ENCODE data around the gene NPLOC4.

NPLOC4 gene

GRCh38 chr17:81581758-81582157 is 55.2 kb downstream of the NPLOC4 start:
- DNase-seq (ENCODE audit: low read depth in 2 of 2) = no peak
- H3K4me3 ChIP-seq (replicated peaks in 1 of 2; ENCODE audit: low read depth in 2 of 2, low read length in 2 of 2) = no peak overlapping the region
- no peak for TF ChIP-seq CTCF (IDR thresholded peaks at IDR 0.05; ENCODE audit: low read depth, low read length)

- no peak overlapping the region for H3K4me3 ChIP-seq (replicated peaks in 1 of 2; ENCODE audit: low read depth in 2 of 2, low read length in 2 of 2)
- TF ChIP-seq CTCF (IDR thresholded peaks at IDR 0.05; ENCODE audit: low read depth, low read length) = no peak
- no peak for DNase-seq (ENCODE audit: low read depth in 2 of 2)
These were observed 56.4 kb downstream of the NPLOC4 start for GRCh38 chr17:81580481-81580880.

- DNase-seq (ENCODE audit: low read depth in 2 of 2) = peak; percentile 72 to 77
- no peak for TF ChIP-seq CTCF (IDR thresholded peaks at IDR 0.05; ENCODE audit: low read depth, low read length)
- no peak overlapping the region for H3K4me3 ChIP-seq (replicated peaks in 1 of 2; ENCODE audit: low read depth in 2 of 2, low read length in 2 of 2)
These were observed 57.0 kb downstream of the NPLOC4 start for GRCh38 chr17:81579821-81580321.

GRCh38 chr17:81579298-81579697 is 57.6 kb downstream of the NPLOC4 start:
- H3K4me3 ChIP-seq (replicated peaks in 1 of 2; ENCODE audit: low read depth in 2 of 2, low read length in 2 of 2) = no peak overlapping the region

GRCh38 chr17:81578561-81579225 is 58.2 kb downstream of the NPLOC4 start:
- no peak for TF ChIP-seq CTCF (IDR thresholded peaks at IDR 0.05; ENCODE audit: low read depth, low read length)
- DNase-seq (ENCODE audit: low read depth in 2 of 2) = no peak
- H3K4me3 ChIP-seq (replicated peaks in 1 of 2; ENCODE audit: low read depth in 2 of 2, low read length in 2 of 2) = no peak overlapping the region

More at GRCh38 chr17:81579298-81579697, 57.6 kb downstream of the NPLOC4 start:
- no peak for DNase-seq (ENCODE audit: low read depth in 2 of 2)
- no peak for TF ChIP-seq CTCF (IDR thresholded peaks at IDR 0.05; ENCODE audit: low read depth, low read length)

- H3K4me3 ChIP-seq (replicated peaks in 1 of 2; ENCODE audit: low read depth in 2 of 2, low read length in 2 of 2) = no peak overlapping the region
- TF ChIP-seq CTCF (IDR thresholded peaks at IDR 0.05; ENCODE audit: low read depth, low read length) = no peak
- peak; percentile 36 to 43 for DNase-seq (ENCODE audit: low read depth in 2 of 2)
These were observed 58.9 kb downstream of the NPLOC4 start for GRCh38 chr17:81578038-81578441.

All from cardiac fibroblast (primary cell).